Brain pericyte (primary cell): Measurements from ENCODE around the gene STEAP2.
"Not testable (repeated sequence)": the region's sequence is repeated elsewhere in the genome, so short reads cannot be mapped to it uniquely, and the experiment has no call there.

ENCODE experiments used
- DNase-seq: peaks from one replicate; pipeline ENCODE4 v3.0.0-alpha.2; 2012; ENCODE audit warnings: low read depth, low spot score

Gene STEAP2

DNA sequence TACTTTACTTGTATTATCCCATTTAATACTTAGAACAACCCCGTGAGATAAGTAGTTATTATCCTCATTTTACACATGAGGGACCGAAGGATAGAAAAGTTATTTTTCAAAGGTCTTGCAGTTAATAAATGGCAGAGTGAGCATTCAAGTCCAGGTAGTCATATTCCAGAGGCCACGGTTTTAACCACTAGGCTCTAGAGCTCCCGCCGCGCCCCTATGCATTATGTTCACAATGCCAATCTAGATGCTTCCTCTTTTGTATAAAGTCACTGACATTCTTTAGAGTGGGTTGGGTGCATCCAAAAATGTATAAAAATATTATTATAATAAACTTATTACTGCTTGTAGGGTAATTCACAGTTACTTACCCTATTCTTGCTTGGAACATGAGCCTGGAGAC, 22.0 kb downstream of the STEAP2 start:
- DNase-seq = no peak

DNA sequence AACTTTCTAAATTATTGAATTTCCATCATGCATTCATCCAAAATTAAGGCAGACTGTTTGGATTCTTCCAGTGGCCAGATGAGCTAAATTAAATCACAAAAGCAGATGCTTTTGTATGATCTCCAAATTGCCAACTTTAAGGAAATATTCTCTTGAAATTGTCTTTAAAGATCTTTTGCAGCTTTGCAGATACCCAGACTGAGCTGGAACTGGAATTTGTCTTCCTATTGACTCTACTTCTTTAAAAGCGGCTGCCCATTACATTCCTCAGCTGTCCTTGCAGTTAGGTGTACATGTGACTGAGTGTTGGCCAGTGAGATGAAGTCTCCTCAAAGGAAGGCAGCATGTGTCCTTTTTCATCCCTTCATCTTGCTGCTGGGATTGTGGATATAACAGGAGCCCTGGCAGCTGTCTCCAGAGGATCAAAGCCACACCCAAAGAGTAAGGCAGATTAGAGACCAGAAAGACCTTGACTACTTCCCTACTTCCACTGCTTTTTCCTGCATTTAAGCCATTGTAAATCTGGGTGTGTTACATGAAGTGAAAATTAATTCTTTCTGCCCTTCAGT, 25.3 kb downstream of the STEAP2 start:
- DNase-seq = no peak

DNA sequence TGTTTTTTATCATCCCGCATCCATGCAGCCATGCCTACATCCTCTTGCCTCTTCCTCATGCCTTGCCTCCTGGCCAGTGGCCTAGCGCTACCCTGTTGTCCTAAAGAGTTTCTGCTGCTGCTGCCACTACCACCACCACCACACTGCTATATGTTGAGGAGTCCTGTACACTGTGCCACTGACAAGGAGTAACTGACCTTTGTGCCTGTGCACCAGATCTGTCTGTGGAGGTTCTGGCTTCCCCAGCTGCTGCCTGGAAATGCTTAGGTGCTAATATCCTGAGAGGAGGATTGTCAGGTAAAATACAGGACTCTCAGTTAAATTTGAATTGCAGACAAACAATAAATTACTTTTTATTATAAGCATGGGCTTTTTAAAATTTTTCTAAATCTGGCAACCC, 26.5 kb downstream of the STEAP2 start:
- no peak for DNase-seq

GRCh38 chr7:90238583-90238982, 27.0 kb downstream of the STEAP2 start:
- DNase-seq = no peak

DNA sequence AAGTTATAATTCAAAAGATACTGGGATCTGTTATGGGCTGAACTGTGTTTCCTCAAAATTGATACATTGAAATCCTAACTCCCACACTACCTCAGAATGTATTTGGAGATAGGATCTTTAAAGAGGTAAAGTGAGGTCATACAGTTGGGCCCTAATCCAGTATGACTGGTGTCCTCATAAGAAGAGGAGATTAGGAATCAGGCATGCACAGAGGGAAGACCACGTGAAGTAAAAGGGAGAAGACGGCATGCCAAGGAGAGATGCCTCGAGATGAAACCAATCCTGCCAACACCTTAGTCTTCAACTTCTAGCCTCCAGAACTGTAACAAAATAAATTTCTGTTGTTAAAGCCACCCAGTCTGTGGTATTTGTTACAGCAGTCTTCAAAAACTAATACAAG, 27.5 kb downstream of the STEAP2 start:
- DNase-seq = no peak

- no peak for DNase-seq
Measured at GRCh38 chr7:90239625-90240228, 28.2 kb downstream of the STEAP2 start.

GRCh38 chr7:90242369-90243168, 31.0 kb downstream of the STEAP2 start:
- DNase-seq = no peak

GRCh38 chr7:90243556-90243955, 32.0 kb downstream of the STEAP2 start:
- no peak for DNase-seq

DNA sequence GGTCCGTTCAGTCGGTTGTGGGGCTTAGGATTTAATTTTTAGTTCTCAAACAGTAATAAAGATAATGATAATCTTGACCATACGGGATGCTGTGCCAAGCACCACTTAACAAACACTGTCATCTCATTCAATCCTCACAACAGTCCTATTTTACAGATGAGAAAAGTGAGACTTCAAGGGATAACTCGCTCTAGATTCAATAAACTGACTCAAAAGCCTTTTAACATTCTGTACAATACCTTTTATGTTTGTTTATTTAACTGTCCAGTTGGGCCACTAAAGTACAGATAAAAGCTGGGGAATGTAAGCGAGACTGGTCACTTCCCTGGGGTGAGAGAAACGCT, 33.0 kb downstream of the STEAP2 start:
- DNase-seq = no peak

DNA sequence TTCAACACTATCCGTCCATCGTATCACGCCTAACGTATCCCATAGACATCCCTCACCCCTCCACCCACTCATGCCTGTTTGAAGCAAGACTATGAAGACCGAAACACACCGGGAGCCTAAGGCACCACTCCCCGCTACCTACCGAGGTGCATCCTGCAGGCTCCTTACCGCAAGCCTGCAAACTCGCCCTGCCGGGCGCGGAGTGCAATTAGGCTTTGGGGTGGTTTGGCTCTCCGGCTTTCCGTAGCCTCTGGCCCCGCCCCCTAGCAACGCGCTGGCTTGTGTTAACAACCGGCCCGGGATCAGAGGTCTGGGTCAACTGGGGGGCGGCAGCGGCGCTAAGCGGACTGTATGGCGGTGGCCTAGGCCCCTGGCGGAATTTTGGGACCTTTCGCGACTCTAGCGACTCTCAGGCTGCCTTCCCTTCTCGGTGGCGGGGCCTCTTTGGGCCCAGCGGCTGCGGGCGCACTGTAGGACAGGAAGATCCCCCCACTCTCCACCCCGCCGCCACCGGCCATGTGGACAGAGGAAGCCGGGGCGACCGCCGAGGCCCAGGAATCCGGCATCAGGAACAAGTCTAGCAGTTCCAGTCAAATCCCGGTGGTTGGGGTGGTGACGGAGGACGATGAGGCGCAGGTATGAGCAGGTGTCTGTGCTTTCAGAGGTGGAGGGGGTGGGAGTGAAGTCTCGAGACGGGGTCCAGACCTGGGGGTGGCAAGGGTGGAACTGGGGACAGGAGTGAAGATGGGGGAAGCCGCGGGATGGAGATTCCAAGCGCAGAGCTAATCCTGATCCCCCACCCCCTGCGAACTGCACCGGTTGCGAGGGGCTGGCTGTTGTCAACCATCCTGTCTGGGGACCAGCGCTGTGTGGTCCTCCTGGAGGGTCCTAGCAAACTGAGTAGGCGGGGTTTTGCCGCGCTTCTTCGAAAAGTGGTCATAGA, 33.6 kb downstream of the STEAP2 start, which contains the start of gene CFAP69:
Gene CFAP69 (plus strand): TSS at position 266 of the 943 bp plus-strand sequence. CDS start 251 bp downstream, at position 517.
- peak; percentile 51 for DNase-seq

DNA sequence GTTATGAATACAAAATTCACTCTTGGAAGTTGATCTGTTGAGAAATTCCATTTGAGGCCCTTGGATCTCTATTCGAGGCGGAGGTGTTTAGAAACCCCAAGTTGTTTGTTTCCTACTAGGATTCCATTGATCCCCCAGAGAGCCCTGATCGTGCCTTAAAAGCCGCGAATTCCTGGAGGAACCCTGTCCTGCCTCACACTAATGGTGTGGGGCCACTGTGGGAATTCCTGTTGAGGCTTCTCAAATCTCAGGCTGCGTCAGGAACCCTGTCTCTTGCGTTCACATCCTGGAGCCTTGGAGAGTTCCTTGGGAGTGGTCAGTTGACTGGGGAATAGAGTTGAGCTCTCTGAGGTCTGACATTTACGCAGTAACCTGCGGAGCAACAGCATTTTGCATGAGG, 34.6 kb downstream of the STEAP2 start:
- DNase-seq = no peak

DNA sequence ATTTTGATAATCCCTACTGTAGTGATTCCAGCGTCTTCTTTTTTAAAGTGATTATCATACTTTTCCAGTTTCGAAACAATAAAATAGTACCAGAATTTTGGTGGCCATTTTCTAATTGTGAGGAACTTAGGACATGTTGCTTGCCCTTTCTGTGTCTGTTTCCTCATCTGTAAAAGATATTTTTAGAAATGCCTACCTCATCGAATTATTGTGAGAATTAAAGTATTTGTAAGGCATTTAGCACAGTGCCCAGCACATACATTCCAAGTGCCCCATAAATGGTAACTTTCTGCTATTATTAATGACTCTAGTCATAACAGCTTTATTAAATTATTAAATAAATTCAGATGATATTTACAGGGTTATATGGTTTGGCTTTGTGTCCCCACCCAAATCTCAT, 37.2 kb downstream of the STEAP2 start:
- no peak for DNase-seq

- no peak for DNase-seq
Measured at GRCh38 chr7:90250601-90251303, 39.2 kb downstream of the STEAP2 start.

GRCh38 chr7:90251304-90251635, 39.7 kb downstream of the STEAP2 start:
- DNase-seq = no peak

DNA sequence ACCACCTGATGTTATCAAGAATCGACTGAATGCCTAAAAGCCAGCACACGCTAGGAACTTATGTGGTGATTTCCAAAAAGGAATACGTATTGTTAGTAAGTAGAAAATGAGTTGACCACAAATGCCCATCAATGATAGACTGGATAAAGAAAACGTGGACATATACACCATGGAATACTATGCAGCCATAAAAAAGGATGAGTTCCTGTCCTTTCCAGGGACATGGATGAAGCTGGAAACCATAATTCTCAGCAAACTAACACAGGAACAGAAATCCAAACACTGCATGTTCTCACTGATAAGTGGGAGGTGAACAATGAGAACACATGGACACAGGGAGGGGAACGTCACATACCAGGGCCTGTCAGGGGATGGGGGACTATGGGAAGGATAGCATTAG, 44.5 kb downstream of the STEAP2 start:
- DNase-seq = not testable (repeated sequence)

- DNase-seq = no peak
Measured at GRCh38 chr7:90256778-90257177, 45.2 kb downstream of the STEAP2 start.

GRCh38 chr7:90261441-90261840, 49.9 kb downstream of the STEAP2 start:
- DNase-seq = no peak

DNA sequence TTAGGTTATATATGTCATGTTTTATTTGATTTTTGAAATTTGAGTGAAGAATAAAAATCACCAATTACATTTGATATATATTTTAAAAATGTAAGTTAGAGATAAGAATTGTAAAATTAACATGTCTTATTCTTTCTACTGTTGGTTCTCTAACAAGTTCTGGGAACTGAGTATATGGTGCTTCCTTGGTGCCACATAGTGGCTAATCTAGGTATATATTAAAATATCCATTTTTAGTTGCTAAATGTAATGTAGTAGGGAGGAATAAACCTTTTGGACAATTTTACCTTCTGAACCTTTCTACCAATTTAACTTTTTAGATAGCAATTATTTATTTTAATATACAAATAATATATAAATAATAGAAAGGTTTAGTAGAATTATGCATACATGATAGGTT, 50.9 kb downstream of the STEAP2 start:
- DNase-seq = no peak

DNA sequence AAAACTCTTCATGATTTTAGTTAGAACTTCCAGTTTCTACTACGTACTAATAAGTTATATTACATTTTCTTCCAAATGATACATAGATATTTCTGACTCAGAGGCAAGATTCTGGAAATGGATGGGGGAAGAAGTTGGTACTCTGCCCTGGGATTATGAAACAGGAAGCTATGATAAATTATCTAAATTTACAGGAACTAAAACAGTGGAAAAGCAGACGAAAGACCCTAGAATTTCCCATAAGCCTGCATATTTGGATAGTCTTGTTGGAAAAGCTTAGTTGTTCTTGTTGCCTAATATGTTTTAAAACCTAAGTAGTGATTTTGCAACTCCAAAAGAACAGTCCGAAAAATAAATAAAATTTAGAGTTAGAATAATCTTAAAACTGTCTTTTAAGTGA, 55.3 kb downstream of the STEAP2 start:
- no peak for DNase-seq

DNA sequence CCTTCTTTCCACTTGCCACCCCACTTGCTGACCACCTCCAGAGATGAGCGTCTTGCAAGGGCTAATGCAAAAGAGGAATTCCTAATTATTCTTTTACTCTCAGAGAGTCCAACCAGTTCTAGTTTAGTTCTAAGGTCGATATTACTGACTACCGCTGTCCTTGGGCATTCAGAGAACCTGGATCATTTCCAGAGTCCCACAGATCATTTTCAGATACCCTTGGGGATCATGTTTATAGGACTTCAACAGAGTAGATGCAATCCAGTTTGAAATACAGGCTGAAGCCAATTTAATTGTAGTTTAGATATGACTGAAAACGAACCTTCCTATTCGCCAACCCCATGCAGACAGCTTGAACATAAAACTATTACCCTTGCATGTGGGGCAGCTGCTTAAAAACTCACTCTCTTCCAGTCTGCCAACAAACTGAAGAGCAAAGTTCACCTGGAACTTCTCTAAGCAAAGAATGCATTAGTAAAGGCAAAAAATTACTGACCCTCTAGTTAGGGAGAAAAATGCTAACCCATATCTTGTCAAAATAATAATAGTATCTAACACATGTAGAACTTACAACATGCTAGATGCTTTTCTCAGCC, 55.8 kb downstream of the STEAP2 start:
- DNase-seq = no peak

DNA sequence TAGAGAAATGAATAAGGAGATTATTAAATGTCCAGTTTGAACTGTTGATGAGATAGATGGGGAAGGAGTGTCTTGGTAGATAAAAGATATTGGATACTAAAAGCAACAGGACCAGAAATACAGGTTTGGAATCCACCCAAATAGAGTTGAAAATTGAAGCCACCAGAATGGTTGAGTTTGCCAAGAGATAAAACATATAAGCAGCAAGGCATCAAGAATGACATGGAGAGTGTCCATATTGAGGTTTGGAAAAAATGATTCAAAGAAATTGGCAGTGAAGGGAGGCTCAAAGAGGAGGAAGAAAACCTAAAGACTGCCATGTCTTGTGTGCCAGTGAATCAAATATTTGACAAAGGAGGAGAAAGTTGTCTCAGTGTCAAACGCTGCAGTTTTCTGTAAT, 57.6 kb downstream of the STEAP2 start:
- DNase-seq = no peak
